Liver (tissue), 9 donors: ENCODE data around the gene PLSCR3. TPM values are rescaled to one million over a fixed set of nuclear protein-coding genes. Genes with fewer than 3 reads are reported as not detected.

Source experiments
- DNase-seq: peaks from one replicate; pipeline ENCODE4 v3.0.0-alpha.2; 2017; ENCODE audit warnings: low spot score
- H3K27ac ChIP-seq, 2 donors: one replicate each; pipeline ENCODE4 v1.7.0; 2013; ENCODE audit warnings: inconsistent platforms in 2 of 2, low read length in 2 of 2, control low read depth in 1 of 2, low read depth in 1 of 2, mild to moderate bottlenecking in 1 of 2
- H3K27me3 ChIP-seq, 4 donors: one replicate each; pipeline versions ENCODE4 v1.6.1 to v1.7.0; 2013; ENCODE audit warnings: low read length in 3 of 4, inconsistent platforms in 1 of 4, mild to moderate bottlenecking in 1 of 4, moderate library complexity in 1 of 4; ENCODE audit not compliant: control insufficient read depth in 4 of 4, insufficient read depth in 4 of 4
- H3K36me3 ChIP-seq, 4 donors: one replicate each; pipeline versions ENCODE4 v1.6.1 to v1.7.0; 2013; ENCODE audit warnings: low read length in 3 of 4, mild to moderate bottlenecking in 3 of 4, low read depth in 1 of 4, moderate library complexity in 1 of 4; ENCODE audit not compliant: control insufficient read depth in 4 of 4, insufficient read depth in 3 of 4
- H3K4me1 ChIP-seq, 4 donors: one replicate each; pipeline versions ENCODE4 v1.6.1 to v1.7.0; 2013; ENCODE audit warnings: low read length in 3 of 4, mild to moderate bottlenecking in 3 of 4, moderate library complexity in 1 of 4; ENCODE audit not compliant: control insufficient read depth in 4 of 4, insufficient read depth in 4 of 4
- H3K4me3 ChIP-seq, 3 donors: one replicate each; pipeline versions ENCODE4 v1.6.1 to v1.7.0; 2013; ENCODE audit warnings: low read length in 3 of 3, control low read depth in 1 of 3, low read depth in 1 of 3, mild to moderate bottlenecking in 1 of 3
- H3K9ac ChIP-seq, 2 donors: one replicate each; pipeline ENCODE4 v1.7.0; 2013; ENCODE audit warnings: low read length in 2 of 2, mild to moderate bottlenecking in 2 of 2, moderate library complexity in 2 of 2, control low read depth in 1 of 2, low read depth in 1 of 2
- H3K9me3 ChIP-seq, 4 donors: one replicate each; pipeline versions ENCODE4 v1.6.1 to v1.7.0; 2013; ENCODE audit warnings: low read length in 3 of 4; ENCODE audit not compliant: control insufficient read depth in 4 of 4
- ATF3 ChIP-seq: IDR thresholded peaks from 2 replicates; pipeline ENCODE4 v1.6.1; 2016; ENCODE audit warnings: antibody characterized with exemption
- CTCF ChIP-seq: fragments of 150-350 bp; IDR thresholded peaks from 2 replicates; pipeline ENCODE4 v1.5.1; 2017; ENCODE audit warnings: improper control_type of control experiment, low read depth, low read length; ENCODE audit not compliant: missing input control
- EGR1 ChIP-seq, 2 donors: IDR thresholded peaks; 2 replicates each; pipeline ENCODE4 v1.6.1; 2016 to 2018; ENCODE audit warnings: antibody characterized with exemption in 2 of 2, low read depth in 2 of 2
- FOXA1 ChIP-seq: IDR thresholded peaks from 2 replicates; pipeline ENCODE4 v1.6.1; 2016; ENCODE audit warnings: antibody characterized with exemption
- FOXA2 ChIP-seq: IDR thresholded peaks from 2 replicates; pipeline ENCODE4 v1.6.1; 2016; ENCODE audit warnings: antibody characterized with exemption
- GABPA ChIP-seq, 2 donors: IDR thresholded peaks in 1 of 2; conservative IDR thresholded peaks in 1 of 2; 2 replicates each; pipeline ENCODE4 v1.6.1; 2016; ENCODE audit warnings: antibody characterized with exemption in 2 of 2, mild to moderate bottlenecking in 1 of 2, moderate library complexity in 1 of 2
- HNF4A ChIP-seq, 2 donors: conservative IDR thresholded peaks; 2 replicates each; pipeline ENCODE4 v1.6.1; 2016; ENCODE audit warnings: antibody characterized with exemption in 2 of 2, mild to moderate bottlenecking in 2 of 2
- HNF4G ChIP-seq: IDR thresholded peaks from 2 replicates; pipeline ENCODE4 v1.6.1; 2016; ENCODE audit warnings: antibody characterized with exemption
- JUND ChIP-seq, 2 donors: IDR thresholded peaks; 2 replicates each; pipeline ENCODE4 v1.6.1; 2016; ENCODE audit warnings: antibody characterized with exemption in 2 of 2
- MAX ChIP-seq: IDR thresholded peaks from 2 replicates; pipeline ENCODE4 v1.6.1; 2016; ENCODE audit warnings: antibody characterized with exemption
- NR2F2 ChIP-seq: IDR thresholded peaks from 2 replicates; pipeline ENCODE4 v1.6.1; 2016; ENCODE audit warnings: antibody characterized with exemption
- RAD21 ChIP-seq, 2 donors: IDR thresholded peaks; 2 replicates each; pipeline ENCODE4 v1.6.1; 2016; ENCODE audit warnings: antibody characterized with exemption in 2 of 2, mild to moderate bottlenecking in 2 of 2
- RXRA ChIP-seq, 2 donors: IDR thresholded peaks; 2 replicates each; pipeline ENCODE4 v1.6.1; 2017 to 2018; ENCODE audit warnings: antibody characterized with exemption in 2 of 2, mild to moderate bottlenecking in 1 of 2
- SP1 ChIP-seq: IDR thresholded peaks from 2 replicates; pipeline ENCODE4 v1.6.1; 2018; ENCODE audit warnings: antibody characterized with exemption, mild to moderate bottlenecking
- TAF1 ChIP-seq: conservative IDR thresholded peaks from 2 replicates; pipeline ENCODE4 v1.6.1; 2016; ENCODE audit warnings: antibody characterized with exemption, mild to moderate bottlenecking
- YY1 ChIP-seq: IDR thresholded peaks from 2 replicates; pipeline ENCODE4 v1.6.1; 2016; ENCODE audit warnings: antibody characterized with exemption, mild to moderate bottlenecking
- ZBTB33 ChIP-seq: IDR thresholded peaks from 2 replicates; pipeline ENCODE4 v1.6.1; 2016; ENCODE audit warnings: antibody characterized with exemption
- WGBS: extraction: QIAGEN DNeasy Blood & Tissue Kit; methylation state at CpG from one replicate; pipeline ENCODE4 v1.1.7; 2013; 5-methylcytosine and 5-hydroxymethylcytosine counted together
- polyA plus RNA-seq, 2 donors: library from polyadenylated mRNA; stranded (reverse) in 1 of 2; unstranded in 1 of 2; fragments of 200-250 nt in 1 of 2; fragments of >200 nt in 1 of 2; fragmentation: Nextera tagmentation in 1 of 2; extraction: Ambion mirVana in 1 of 2; gene quantifications; one replicate each; pipeline versions ENCODE4 v1.2.1 to v1.2.3, GENCODE V29; 2013 to 2015
- total RNA-seq, 2 donors: library from RNA; depleted of rRNA; stranded (reverse); fragments of >200 nt; gene quantifications; one replicate each; pipeline ENCODE4 v1.2.3, GENCODE V29; 2014
- donor health status: healthy.
- donor health status: healthy.
- donor health status: healthy.
- donor health status: healthy.
- donor health status: healthy.

PLSCR3 gene
- total and polyA plus RNA-seq, 4 donors = 2.8 to 10.9 (median 4.1) TPM

- H3K9ac ChIP-seq = no peak overlapping the region
- H3K9me3 ChIP-seq = no peaks in the 10 kb centered on the region
- H3K4me3 ChIP-seq = no peak overlapping the region
- H3K27ac ChIP-seq = no peak overlapping the region
- DNase-seq = no peak
- peaks cover 0 to 6% (median 0%) of the 10 kb centered on the region in 4 donors for H3K36me3 ChIP-seq
- peaks cover 6 to 18% (median 12%) of the 10 kb centered on the region in 4 donors for H3K4me1 ChIP-seq
- TF ChIP-seq SP1 = no peak
- H3K27me3 ChIP-seq = peaks cover 0 to 3% (median 0%) of the 10 kb centered on the region in 4 donors
- 90% methylated on average over 11 of the region's 11 CpGs for WGBS
Measured at GRCh38 chr17:7383371-7383741, 11.0 kb downstream of the PLSCR3 start.

- H3K36me3 ChIP-seq = peaks cover 0 to 6% (median 0%) of the 10 kb centered on the region in 4 donors
- peaks cover 0 to 3% (median 0%) of the 10 kb centered on the region in 4 donors for H3K27me3 ChIP-seq
- DNase-seq = no peak
- H3K9ac ChIP-seq = no peak overlapping the region
- H3K4me1 ChIP-seq = peaks cover 6 to 18% (median 12%) of the 10 kb centered on the region in 4 donors
- no peak overlapping the region for H3K4me3 ChIP-seq
- no peak overlapping the region for H3K27ac ChIP-seq
- no peak for TF ChIP-seq ZBTB33
- no peak for TF ChIP-seq FOXA2
- TF ChIP-seq CTCF = no peak
- no peak for TF ChIP-seq YY1
- TF ChIP-seq EGR1 (IDR thresholded peaks at IDR 0.05; ENCODE audit: low read depth in 2 of 2) = no peak
- no peak for TF ChIP-seq GABPA (IDR thresholded peaks at IDR 0.05 in 1 of 2, conservative IDR thresholded peaks at IDR 0.05 in 1 of 2)
- TF ChIP-seq RAD21 (IDR thresholded peaks at IDR 0.05) = no peak
- no peak for TF ChIP-seq TAF1
- no peak for TF ChIP-seq MAX
- no peak for TF ChIP-seq HNF4G
- no peak for TF ChIP-seq HNF4A (conservative IDR thresholded peaks at IDR 0.05)
- no peak for TF ChIP-seq RXRA (IDR thresholded peaks at IDR 0.05)
- no peak for TF ChIP-seq ATF3
- TF ChIP-seq SP1 = no peak
- no peak for TF ChIP-seq FOXA1
- TF ChIP-seq NR2F2 = no peak
- TF ChIP-seq JUND (IDR thresholded peaks at IDR 0.05) = no peak
- WGBS = 94% methylated on average over 10 of the region's 10 CpGs
- H3K9me3 ChIP-seq = no peaks in the 10 kb centered on the region
Measured at GRCh38 chr17:7382901-7383300, 11.4 kb downstream of the PLSCR3 start.
